Activated CD8-positive, alpha-beta T cell treated with anti-CD3 and anti-CD28 coated beads, Interleukin-2, amount 10 ng/mL, durations not matched to agents 7 days and 5 days (primary cell): Measurements from ENCODE around the gene GATA3. TPM values are rescaled to one million over a fixed set of nuclear protein-coding genes. Genes with fewer than 3 reads are reported as not detected.

ENCODE experiments used
- total RNA-seq, 2 experiments: library from RNA; stranded (reverse); gene quantifications; one replicate each; pipeline ENCODE4 v1.2.3, GENCODE V29; 2021

GATA3 gene
- total RNA-seq, 2 experiments from 2014 or later: 42.5 to 44.9 TPM

Other genes starting within 250 kb of the GATA3 start
- 10 to 100 TPM; 13.7 to 14.6 TPM for gene TAF3, start 236.2 kb upstream of the GATA3 start, total RNA-seq